H1 (cell line): Measurements from ENCODE around the gene LBP. TPM values are rescaled to one million over a fixed set of nuclear protein-coding genes. Genes with fewer than 3 reads are reported as not detected.

Experiments
- CREB1 ChIP-seq: IDR thresholded peaks from 2 replicates; pipeline ENCODE4 v1.6.1; 2012; ENCODE audit warnings: inconsistent platforms
- EP300 ChIP-seq, 2 experiments: IDR thresholded peaks; 1 replicate in 1 of 2; 2 replicates in 1 of 2; pipeline ENCODE4 v1.6.1; 2011 to 2012; ENCODE audit warnings: low read depth in 2 of 2, low read length in 2 of 2, mild to moderate bottlenecking in 2 of 2, borderline replicate concordance in 1 of 2, inconsistent platforms in 1 of 2, moderate library complexity in 1 of 2
- POLR2A ChIP-seq, 2 experiments: IDR thresholded peaks; 1 replicate in 1 of 2; 2 replicates in 1 of 2; pipeline ENCODE4 v1.6.1; 2011; ENCODE audit warnings: low read depth in 2 of 2, low read length in 2 of 2, mild to moderate bottlenecking in 2 of 2; ENCODE audit errors: control extremely low read depth in 1 of 2
- SP4 ChIP-seq: IDR thresholded peaks from 2 replicates; pipeline ENCODE4 v1.6.1; 2012; ENCODE audit warnings: low read length, inconsistent platforms
- TBP ChIP-seq: IDR thresholded peaks from 2 replicates; pipeline ENCODE4 v1.6.1; 2011; ENCODE audit warnings: low read depth, low read length, improper control_type of control experiment
- polyA plus RNA-seq, 7 experiments: library from polyadenylated mRNA; depleted of rRNA in 3 of 7; stranded (reverse) in 5 of 7; unstranded in 2 of 7; fragments of >200 nt in 5 of 7; fragments of 200-250 nt in 2 of 7; gene quantifications; 1 replicate in 5 of 7; 2 replicates in 1 of 7; 4 replicates in 1 of 7; pipeline versions ENCODE4 v1.2.1 to v1.2.3, GENCODE V29; 2011 to 2013; ENCODE audit warnings: missing spikeins in 2 of 7, mixed read lengths in 2 of 7
- total RNA-seq: library from RNA; stranded (reverse); fragmentation: NEBNext Ultra II Directional; extraction: Animal tissue kit (Norgen Biotek cat#: 25700); gene quantifications from 2 replicates; pipeline ENCODE4 v1.2.1, GENCODE V29; 2021

The LBP gene
- total and polyA plus RNA-seq, 2 of the 8 experiments (the other 6 are each of a cell fraction or from before 2014, with no cell fraction given) = 0.60 to 0.63 TPM

- TF ChIP-seq TBP = no peak
- TF ChIP-seq SP4 = no peak
- no peak for TF ChIP-seq CREB1
- TF ChIP-seq POLR2A (IDR thresholded peaks at IDR 0.05; ENCODE audit: control extremely low read depth in 1 of 2, low read depth in 2 of 2, low read length in 2 of 2) = no peak
- TF ChIP-seq EP300 (IDR thresholded peaks at IDR 0.05; ENCODE audit: borderline replicate concordance in 1 of 2, low read depth in 2 of 2, low read length in 2 of 2) = no peak
- TF ChIP-seq, all 59 proteins: peak for 0
Measured at GRCh38 chr20:38325167-38325566, 21.1 kb upstream of the LBP start (continued).
